B cell (primary cell): ENCODE data around the gene TFEB. TPM values are rescaled to one million over a fixed set of nuclear protein-coding genes. Genes with fewer than 3 reads are reported as not detected.

Experiments used
- ATAC-seq: fragments of 200-7000 bp; cut with Tn5 transposase; one replicate; pipeline ENCODE4 v1.10.0; 2021; ENCODE audit warnings: low read depth, mild to moderate bottlenecking, moderate number of reproducible peaks, moderate library complexity
- CTCF ChIA-PET: fragments of 350-600 bp; sonication (Branson Sonifier 250); formaldehyde crosslinking; loops from one replicate; lab custom pipeline; 2021; ENCODE audit warnings: antibody characterized with exemption, inconsistent platforms; lab: Charles Lee
- POLR2A ChIA-PET: fragments of 350-600 bp; sonication (Branson Sonifier 250); formaldehyde crosslinking; loops from one replicate; lab custom pipeline; 2021; ENCODE audit warnings: antibody characterized with exemption; lab: Charles Lee
- DNase-seq: peaks from one replicate; pipeline ENCODE4 v3.0.0; 2013
- H2AFZ ChIP-seq: 2 replicates; pipeline ENCODE4 v1.6.1; 2012; ENCODE audit warnings: mild to moderate bottlenecking, low read depth, low read length; ENCODE audit not compliant: insufficient read depth, poor library complexity, severe bottlenecking
- H3K27ac ChIP-seq, 2 donors: 1 replicate in 1 of 2; 2 replicates in 1 of 2; pipeline ENCODE4 v1.5.1; 2012 to 2013; ENCODE audit warnings: low read length in 2 of 2, mild to moderate bottlenecking in 2 of 2, moderate library complexity in 1 of 2
- H3K27me3 ChIP-seq, 4 experiments: fragments of 200-600 bp in 1 of 4; sonication (generic) in 1 of 4; replicated peaks in 1 of 4; 1 replicate in 2 of 4; 2 replicates in 2 of 4; pipeline versions ENCODE4 v1.6.1 to v1.7.0; 2013 to 2016; ENCODE audit warnings: low read length in 3 of 4, mild to moderate bottlenecking in 2 of 4, mixed read lengths in 1 of 4, moderate library complexity in 1 of 4; ENCODE audit not compliant: insufficient read depth in 4 of 4, control insufficient read depth in 3 of 4; ENCODE audit errors: control extremely low read depth in 1 of 4
- H3K36me3 ChIP-seq, 2 experiments: replicated peaks in 1 of 2; 1 replicate in 1 of 2; 2 replicates in 1 of 2; pipeline versions ENCODE4 v1.6.1 to v1.7.1; 2013; ENCODE audit warnings: low read length in 1 of 2; ENCODE audit not compliant: insufficient read depth in 2 of 2, control insufficient read depth in 1 of 2; ENCODE audit errors: control extremely low read depth in 1 of 2, extremely low read depth in 1 of 2
- H3K4me1 ChIP-seq, 2 donors: fragments of 200-600 bp in 1 of 2; sonication (generic) in 1 of 2; 1 replicate in 1 of 2; 2 replicates in 1 of 2; pipeline versions ENCODE4 v1.5.1 to v1.6.1; 2013 to 2017; ENCODE audit warnings: low read length in 2 of 2; ENCODE audit not compliant: control insufficient read depth in 2 of 2, insufficient read depth in 2 of 2
- H3K4me2 ChIP-seq: replicated peaks from 2 replicates; pipeline ENCODE3; 2012; ENCODE audit warnings: mild to moderate bottlenecking, low read depth, low read length; ENCODE audit not compliant: poor library complexity, severe bottlenecking
- H3K4me3 ChIP-seq, 5 experiments: fragments of 200-600 bp in 1 of 5; sonication (generic) in 1 of 5; 1 replicate in 3 of 5; 2 replicates in 2 of 5; pipeline versions ENCODE4 v1.5.1 to v1.7.0; 2011 to 2016; ENCODE audit warnings: low read length in 4 of 5, mild to moderate bottlenecking in 4 of 5, low read depth in 2 of 5, control low read depth in 1 of 5, moderate library complexity in 1 of 5; ENCODE audit not compliant: insufficient read depth in 1 of 5; ENCODE audit errors: control extremely low read depth in 1 of 5, extremely low read depth in 1 of 5
- H3K79me2 ChIP-seq: fragments of 200-600 bp; sonication (generic); one replicate; pipeline ENCODE4 v1.6.0; 2016; ENCODE audit warnings: low read length; ENCODE audit not compliant: control insufficient read depth, insufficient read depth
- H3K9ac ChIP-seq: fragments of 200-600 bp; sonication (generic); 2 replicates; pipeline ENCODE4 v1.6.1; 2017; ENCODE audit warnings: mild to moderate bottlenecking, low read length, moderate library complexity
- H3K9me3 ChIP-seq, 3 donors: one replicate each; pipeline versions ENCODE4 v1.6.1 to v1.7.1; 2013; ENCODE audit warnings: low read length in 2 of 3; ENCODE audit not compliant: control insufficient read depth in 2 of 3, insufficient read depth in 1 of 3; ENCODE audit errors: control extremely low read depth in 1 of 3
- H4K20me1 ChIP-seq: 2 replicates; pipeline ENCODE4 v1.6.0; 2012; ENCODE audit warnings: mild to moderate bottlenecking, low read length; ENCODE audit not compliant: insufficient read depth, control insufficient read depth, poor library complexity, severe bottlenecking
- H3K27ac Mint-ChIP-seq: one replicate; pipeline ENCODE4 v1.8.0; 2021; ENCODE audit warnings: mixed read lengths
- H3K27me3 Mint-ChIP-seq: one replicate; pipeline ENCODE4 v1.8.0; 2021; ENCODE audit warnings: mixed read lengths
- H3K4me1 Mint-ChIP-seq: one replicate; pipeline ENCODE4 v1.8.0; 2021; ENCODE audit warnings: mixed read lengths
- H3K4me3 Mint-ChIP-seq: one replicate; pipeline ENCODE4 v1.8.0; 2021; ENCODE audit warnings: mixed read lengths
- H3K9me3 Mint-ChIP-seq: one replicate; pipeline ENCODE4 v1.8.0; 2022; ENCODE audit warnings: mixed read lengths; ENCODE audit not compliant: insufficient read depth
- EZH2 ChIP-seq: IDR thresholded peaks from 2 replicates; pipeline ENCODE4 v1.6.1; 2012; ENCODE audit warnings: borderline replicate concordance, low read depth, mild to moderate bottlenecking, moderate library complexity, low read length; ENCODE audit not compliant: insufficient read depth, poor library complexity, severe bottlenecking
- WGBS: methylation state at CpG from one replicate; pipeline ENCODE4 v1.1.5; 2013; ENCODE audit warnings: missing lambda C conversion rate; ENCODE audit not compliant: insufficient coverage; 5-methylcytosine and 5-hydroxymethylcytosine counted together
- intact Hi-C: fragments of 100-400 bp; cut with micrococcal nuclease; formaldehyde crosslinking; loops from one replicate; pipeline ENCODE4 v1.10.0; 2022
- polyA plus RNA-seq: library from polyadenylated mRNA; depleted of rRNA; stranded (reverse); fragments of >200 nt; gene quantifications from 2 replicates; pipeline ENCODE4 v1.2.3, GENCODE V29; 2012
- total RNA-seq, 2 donors: library from RNA; stranded (reverse); fragments of 120-200 nt in 1 of 2; gene quantifications; 1 replicate in 1 of 2; 2 replicates in 1 of 2; pipeline versions ENCODE4 v1.2.3 to v1.2.4, GENCODE V29; 2013 to 2022
- TF ChIP-seq, protein P1 (sequence below): fragments of 200-600 bp; IDR thresholded peaks from one replicate; pipeline ENCODE4 v1.8.0; 2022; ENCODE audit warnings: antibody characterized with exemption, mild to moderate bottlenecking

The TFEB gene
- total and polyA plus RNA-seq, 2 donors (not counting 1 experiment from before 2014, with no cell fraction given): 113 to 148 TPM

DNA sequence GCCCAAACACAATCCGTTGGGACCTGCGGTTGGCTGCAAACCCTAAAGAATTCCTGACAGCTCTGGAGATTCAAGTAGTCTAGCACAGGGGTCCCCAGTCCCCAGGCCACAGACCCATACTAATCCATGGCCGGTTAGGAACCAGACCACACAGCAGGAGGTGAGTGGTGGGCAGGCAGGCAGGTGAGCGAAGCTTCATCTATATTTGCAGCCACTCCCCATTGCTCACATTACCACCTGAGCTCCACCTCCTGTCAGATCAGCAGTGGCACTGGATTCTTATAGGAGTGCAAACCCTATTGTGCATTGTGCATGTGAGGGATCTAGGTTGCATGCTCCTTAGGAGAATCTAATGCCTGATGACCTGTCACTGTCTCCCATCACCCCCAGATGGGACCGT is 16.6 kb downstream of the TFEB start:
- peak overlapping the region; percentile 29 for H3K4me3 Mint-ChIP-seq
- ATAC-seq (no peak), DNase-seq (no peak)
- Histone ChIP-seq H3K4me3 (no peak overlapping the region), H4K20me1 (peaks cover 78% of the 10 kb centered on the region), H3K4me2 (peak overlapping the region; percentile 58), H2AFZ (no peak overlapping the region), H3K9me3 (no peaks in the 10 kb centered on the region), H3K27me3 (no peaks in the 10 kb centered on the region), H3K9ac (no peak overlapping the region), H3K27ac (peak overlapping the region; percentile 1 to 78), H3K4me1 (peaks cover 93 to 100% of the 10 kb centered on the region in 2 donors), H3K36me3 (peaks cover 4 to 27% of the 10 kb centered on the region in 2 experiments), H3K79me2 (peaks cover 100% of the 10 kb centered on the region)
- peaks cover 95% of the 10 kb centered on the region for H3K4me1 Mint-ChIP-seq
- intact Hi-C loops: loop anchor here (2.0 kb wide), 1 partner anchor 14 kb away; no protein-coding TSS in a partner anchor
- H3K27me3 Mint-ChIP-seq: no peaks in the 10 kb centered on the region
- CTCF ChIA-PET: interaction anchor here (2.0 to 7.7 kb wide), 3 partner anchors 12 to 35 kb away, joined by 16 to 145 read pairs (median 110); partner anchors contain the start of gene TFEB
- TF ChIP-seq EZH2: no peak
- TF ChIP-seq, protein P1, sequence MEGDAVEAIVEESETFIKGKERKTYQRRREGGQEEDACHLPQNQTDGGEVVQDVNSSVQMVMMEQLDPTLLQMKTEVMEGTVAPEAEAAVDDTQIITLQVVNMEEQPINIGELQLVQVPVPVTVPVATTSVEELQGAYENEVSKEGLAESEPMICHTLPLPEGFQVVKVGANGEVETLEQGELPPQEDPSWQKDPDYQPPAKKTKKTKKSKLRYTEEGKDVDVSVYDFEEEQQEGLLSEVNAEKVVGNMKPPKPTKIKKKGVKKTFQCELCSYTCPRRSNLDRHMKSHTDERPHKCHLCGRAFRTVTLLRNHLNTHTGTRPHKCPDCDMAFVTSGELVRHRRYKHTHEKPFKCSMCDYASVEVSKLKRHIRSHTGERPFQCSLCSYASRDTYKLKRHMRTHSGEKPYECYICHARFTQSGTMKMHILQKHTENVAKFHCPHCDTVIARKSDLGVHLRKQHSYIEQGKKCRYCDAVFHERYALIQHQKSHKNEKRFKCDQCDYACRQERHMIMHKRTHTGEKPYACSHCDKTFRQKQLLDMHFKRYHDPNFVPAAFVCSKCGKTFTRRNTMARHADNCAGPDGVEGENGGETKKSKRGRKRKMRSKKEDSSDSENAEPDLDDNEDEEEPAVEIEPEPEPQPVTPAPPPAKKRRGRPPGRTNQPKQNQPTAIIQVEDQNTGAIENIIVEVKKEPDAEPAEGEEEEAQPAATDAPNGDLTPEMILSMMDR: no peak
- no peaks in the 10 kb centered on the region for H3K9me3 Mint-ChIP-seq
- POLR2A ChIA-PET: interaction anchor here (1.5 to 8.6 kb wide), 3 partner anchors 10 to 15 kb away, joined by 7 to 108 read pairs (median 17); partner anchors contain the start of gene TFEB
- WGBS: 76% methylated on average over 2 of the region's 5 CpGs
- H3K27ac Mint-ChIP-seq: peak overlapping the region; percentile 72

DNA sequence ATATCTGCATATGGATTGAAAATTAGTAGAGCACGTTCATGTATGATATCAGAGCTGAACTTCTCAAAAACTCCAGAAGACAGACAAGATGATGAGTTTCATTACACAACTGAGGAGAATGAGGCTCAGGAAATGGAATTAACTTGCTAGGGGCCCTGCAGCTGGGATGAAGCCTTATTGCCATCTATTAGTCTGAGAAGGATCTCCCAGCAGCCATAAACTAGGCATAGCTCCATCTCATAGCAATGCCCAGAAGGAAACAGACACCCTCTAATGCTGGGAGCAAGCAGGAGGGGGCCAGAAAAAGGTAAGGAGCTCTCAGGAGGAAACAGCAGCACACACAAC is 18.0 kb downstream of the TFEB start:
- DNase-seq (no peak), ATAC-seq (no peak)
- peaks cover 94% of the 10 kb centered on the region for H3K4me1 Mint-ChIP-seq
- TF ChIP-seq EZH2: no peak
- peaks cover 95 to 100% of the 10 kb centered on the region in 2 donors for H3K4me1 ChIP-seq
- peaks cover 4 to 40% of the 10 kb centered on the region in 2 experiments for H3K36me3 ChIP-seq
- H3K27me3 ChIP-seq: no peaks in the 10 kb centered on the region
- H3K27ac ChIP-seq: peak overlapping the region; percentile 66 to 78
- peak overlapping the region; percentile 58 for H3K4me2 ChIP-seq
- ChIA-PET POLR2A (interaction anchor here (2.4 to 8.6 kb wide), 3 partner anchors 11 to 17 kb away, joined by 9 to 108 read pairs (median 41); partner anchors contain the start of gene TFEB), CTCF (interaction anchor here (0.5 to 7.7 kb wide), 6 partner anchors 9 to 59 kb away, joined by 3 to 145 read pairs (median 6); partner anchors contain the start of gene TFEB)
- intact Hi-C loops: loop anchor here (1.0 kb wide), 1 partner anchor 11 kb away; no protein-coding TSS in a partner anchor
- peak overlapping the region; percentile 85 for H3K27ac Mint-ChIP-seq
- H3K79me2 ChIP-seq: peaks cover 100% of the 10 kb centered on the region
- no peak overlapping the region for H3K4me3 ChIP-seq
- H3K4me3 Mint-ChIP-seq: peak overlapping the region; percentile 68
- H2AFZ ChIP-seq: no peak overlapping the region
- H3K27me3 Mint-ChIP-seq: no peaks in the 10 kb centered on the region
- peaks cover 82% of the 10 kb centered on the region for H4K20me1 ChIP-seq
- H3K9me3 ChIP-seq: no peaks in the 10 kb centered on the region
- WGBS: no CpG with 5 or more reads among the region's 1 CpG
- H3K9ac ChIP-seq: no peak overlapping the region
- no peaks in the 10 kb centered on the region for H3K9me3 Mint-ChIP-seq
